GM13976 (cell line): ENCODE measurements around the gene AVPI1.
A peak's percentile ranks its signal among the peaks of the same experiment; 100 is the strongest.
"Not testable (repeated sequence)": the region's sequence is repeated elsewhere in the genome, so short reads cannot be mapped to it uniquely, and the experiment has no call there.

Experiments
- DNase-seq: peaks from one replicate; pipeline ENCODE4 v3.0.0; 2012; ENCODE audit warnings: low spot score
- in situ Hi-C: fragments of 300-500 bp; cut with MboI; formaldehyde crosslinking; loops from one replicate; pipeline ENCODE4 v1.12.0; 2022; ENCODE audit warnings: low sequenced_read_pairs, mixed read lengths, inconsistent platforms; ENCODE audit not compliant: unreplicated experiment
- TF ChIP-seq, protein P1 (sequence below): IDR thresholded peaks from 2 replicates; pipeline ENCODE4 v1.5.1; 2012; ENCODE audit warnings: borderline replicate concordance, mild to moderate bottlenecking; ENCODE audit not compliant: insufficient read depth; ENCODE audit errors: extremely low read depth, missing control alignments, control extremely low read depth

Gene AVPI1

DNA sequence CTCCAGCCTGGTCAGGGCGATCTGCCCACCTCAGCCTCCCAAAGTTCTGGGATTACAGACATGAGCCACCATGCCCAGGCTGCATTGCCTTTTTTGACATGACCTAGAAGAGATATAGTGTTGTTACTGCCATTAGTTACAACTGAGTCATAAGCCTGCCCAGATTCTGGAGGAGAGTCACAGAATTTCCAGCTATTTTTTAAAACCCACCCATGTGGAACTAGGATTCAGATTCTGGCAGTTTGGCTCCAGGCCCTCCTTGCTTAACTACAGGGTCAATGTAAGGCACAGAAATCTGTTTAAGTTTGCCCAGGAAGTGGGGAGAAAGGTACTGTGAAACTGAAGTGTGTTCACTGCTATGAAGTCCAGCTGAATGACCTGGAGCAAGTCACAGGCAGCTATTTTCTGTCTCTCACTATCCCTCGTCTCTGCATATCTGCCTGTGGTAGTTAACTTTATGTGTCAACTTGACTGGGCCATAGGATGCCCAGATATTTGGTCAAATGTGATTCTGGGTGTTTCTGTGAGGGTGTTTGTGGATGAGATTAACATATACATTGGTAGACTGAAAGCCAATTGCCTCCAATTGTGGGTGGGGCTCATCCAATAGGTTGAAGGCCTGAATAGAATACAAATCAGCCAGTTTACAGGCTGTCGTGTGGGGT, 18.1 kb upstream of the AVPI1 start:
- in situ Hi-C loops, result no loop called here
- TF ChIP-seq, protein P1, sequence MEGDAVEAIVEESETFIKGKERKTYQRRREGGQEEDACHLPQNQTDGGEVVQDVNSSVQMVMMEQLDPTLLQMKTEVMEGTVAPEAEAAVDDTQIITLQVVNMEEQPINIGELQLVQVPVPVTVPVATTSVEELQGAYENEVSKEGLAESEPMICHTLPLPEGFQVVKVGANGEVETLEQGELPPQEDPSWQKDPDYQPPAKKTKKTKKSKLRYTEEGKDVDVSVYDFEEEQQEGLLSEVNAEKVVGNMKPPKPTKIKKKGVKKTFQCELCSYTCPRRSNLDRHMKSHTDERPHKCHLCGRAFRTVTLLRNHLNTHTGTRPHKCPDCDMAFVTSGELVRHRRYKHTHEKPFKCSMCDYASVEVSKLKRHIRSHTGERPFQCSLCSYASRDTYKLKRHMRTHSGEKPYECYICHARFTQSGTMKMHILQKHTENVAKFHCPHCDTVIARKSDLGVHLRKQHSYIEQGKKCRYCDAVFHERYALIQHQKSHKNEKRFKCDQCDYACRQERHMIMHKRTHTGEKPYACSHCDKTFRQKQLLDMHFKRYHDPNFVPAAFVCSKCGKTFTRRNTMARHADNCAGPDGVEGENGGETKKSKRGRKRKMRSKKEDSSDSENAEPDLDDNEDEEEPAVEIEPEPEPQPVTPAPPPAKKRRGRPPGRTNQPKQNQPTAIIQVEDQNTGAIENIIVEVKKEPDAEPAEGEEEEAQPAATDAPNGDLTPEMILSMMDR, result no peak
- DNase-seq, result no peak

DNA sequence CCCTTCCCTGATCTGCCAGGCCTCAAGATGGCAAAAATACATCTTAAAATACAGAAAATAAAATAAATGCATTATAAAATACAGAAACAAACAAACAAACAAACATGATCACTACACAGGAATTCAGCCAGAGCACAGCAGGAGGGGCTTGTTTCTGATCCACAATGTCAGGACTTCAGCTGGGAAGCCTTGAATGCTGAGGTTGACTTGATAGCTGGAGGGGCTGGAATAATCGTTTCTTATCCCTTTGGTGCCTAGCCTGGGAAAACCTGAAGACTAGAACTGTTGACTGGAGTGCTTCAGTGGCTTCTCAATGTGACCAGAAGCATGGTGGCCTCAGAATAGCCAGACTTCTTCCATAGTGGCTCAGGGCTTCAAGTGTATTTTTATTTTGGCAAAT, 17.3 kb upstream of the AVPI1 start:
- in situ Hi-C loops, result no loop called here
- no peak for DNase-seq
- TF ChIP-seq, protein P1, result no peak

DNA sequence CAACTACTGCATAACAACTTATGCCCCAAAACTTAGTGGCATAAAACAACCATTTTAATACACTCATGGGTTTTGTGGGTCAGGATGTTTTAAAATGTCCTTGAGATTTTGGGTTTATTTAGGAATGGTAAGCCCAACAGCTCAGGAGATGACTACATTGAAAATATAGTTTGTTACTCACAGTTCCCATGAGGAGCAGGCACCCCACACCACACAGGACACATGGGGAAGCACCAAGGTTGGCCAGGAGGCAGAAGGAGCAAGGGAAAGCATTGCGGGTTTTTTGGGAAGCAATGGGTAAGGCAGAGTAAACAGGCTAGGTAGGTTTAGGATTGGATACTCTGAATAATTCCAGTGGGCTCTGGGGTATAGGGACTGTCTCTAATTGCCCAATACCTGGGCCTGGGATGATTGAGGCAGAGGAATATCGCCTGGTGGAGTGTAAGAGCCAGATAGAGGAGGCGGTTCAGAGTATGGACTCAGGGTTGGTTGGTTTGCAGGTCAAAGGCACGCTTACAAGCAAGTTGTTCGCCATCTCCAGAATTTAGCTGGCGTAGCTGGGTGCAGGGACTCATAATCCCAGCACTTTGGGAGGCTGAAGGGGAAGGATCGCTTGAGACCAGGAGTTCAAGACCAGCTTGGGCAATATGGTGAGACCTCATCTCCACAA, 16.5 kb upstream of the AVPI1 start:
- DNase-seq, result no peak
- TF ChIP-seq, protein P1, result no peak
- in situ Hi-C loops, result no loop called here

DNA sequence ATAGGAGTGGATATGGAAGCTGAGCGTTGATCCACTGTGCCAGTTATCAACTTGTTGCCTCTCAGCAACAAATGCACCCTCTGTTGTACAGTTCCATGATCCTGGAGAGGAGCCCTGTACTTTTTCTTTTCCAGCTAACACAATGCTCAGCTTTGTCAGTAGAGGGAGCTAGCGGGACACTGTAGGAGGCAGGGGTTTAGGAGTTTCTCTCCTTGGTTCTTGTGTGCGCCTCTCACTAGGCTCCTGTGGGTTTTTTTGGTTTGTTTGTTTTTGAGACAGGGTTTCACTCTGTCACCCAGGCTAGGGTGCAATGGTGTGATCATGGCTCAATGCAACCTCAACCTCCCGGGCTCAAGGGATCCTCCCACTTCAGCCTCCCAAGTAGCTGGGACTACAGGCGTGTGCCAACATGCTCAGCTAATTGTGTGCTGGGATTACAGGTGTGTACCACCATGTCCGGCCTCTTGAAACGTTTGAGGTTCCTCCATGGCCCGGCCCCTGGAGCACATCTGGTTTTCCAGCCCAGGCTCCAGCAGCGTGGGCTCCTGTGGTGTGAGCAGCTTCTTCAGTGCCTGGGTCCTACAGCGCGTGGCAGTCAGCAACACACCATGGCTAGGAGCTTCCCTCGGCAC, 14.5 kb upstream of the AVPI1 start:
- peak; percentile 82 for DNase-seq
- in situ Hi-C loops, result no loop called here
- TF ChIP-seq, protein P1, result peak; percentile 79

DNA sequence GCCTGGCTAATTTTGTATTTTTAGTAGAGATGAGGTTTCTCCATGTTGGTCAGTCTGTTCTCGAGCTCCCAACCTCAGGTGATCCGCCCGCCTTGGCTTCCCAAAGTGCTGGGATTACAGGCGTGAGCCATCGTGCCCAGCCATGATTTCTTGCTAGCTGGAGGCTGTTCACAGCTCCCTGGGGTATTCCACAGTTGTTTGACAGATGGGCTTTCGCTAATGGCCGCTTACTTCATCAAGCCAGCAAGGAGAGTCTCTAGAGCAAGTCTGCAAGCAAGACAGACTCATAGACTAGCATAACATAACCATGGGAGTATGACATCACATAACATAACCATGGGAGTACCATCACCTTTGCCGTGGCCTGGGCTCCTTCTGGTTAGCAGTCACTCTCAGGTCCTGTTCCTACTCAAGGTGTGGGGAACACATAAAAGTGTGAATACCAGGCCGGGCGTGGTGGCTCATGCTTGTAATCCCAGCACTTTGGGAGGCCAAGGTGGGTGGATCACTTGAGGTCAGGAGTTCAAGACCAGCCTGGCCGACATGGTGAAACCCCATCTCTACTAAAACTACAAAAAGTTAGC, 11.1 kb upstream of the AVPI1 start:
- DNase-seq, in situ Hi-C loops: not testable (repeated sequence)

DNA sequence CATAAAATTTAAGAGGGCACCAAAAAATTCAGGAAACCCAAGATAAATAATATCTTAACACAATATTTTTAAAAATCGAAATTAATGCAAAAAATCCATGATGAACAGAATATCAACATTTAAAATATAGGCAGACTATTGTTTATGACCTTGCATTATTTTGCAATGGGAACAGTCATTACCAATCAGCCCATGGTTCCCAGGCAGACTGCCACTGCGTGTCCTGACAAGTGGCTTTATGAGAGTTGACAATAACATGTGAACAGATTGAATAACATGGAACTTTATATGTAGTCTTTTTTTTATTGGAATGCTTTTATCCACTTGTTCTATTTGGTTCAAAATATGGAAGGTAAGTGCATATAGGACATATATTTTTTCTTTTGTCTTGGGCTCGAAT, 3.1 kb upstream of the AVPI1 start:
- DNase-seq, result no peak
- TF ChIP-seq, protein P1, result no peak
- in situ Hi-C loops, result no loop called here

DNA sequence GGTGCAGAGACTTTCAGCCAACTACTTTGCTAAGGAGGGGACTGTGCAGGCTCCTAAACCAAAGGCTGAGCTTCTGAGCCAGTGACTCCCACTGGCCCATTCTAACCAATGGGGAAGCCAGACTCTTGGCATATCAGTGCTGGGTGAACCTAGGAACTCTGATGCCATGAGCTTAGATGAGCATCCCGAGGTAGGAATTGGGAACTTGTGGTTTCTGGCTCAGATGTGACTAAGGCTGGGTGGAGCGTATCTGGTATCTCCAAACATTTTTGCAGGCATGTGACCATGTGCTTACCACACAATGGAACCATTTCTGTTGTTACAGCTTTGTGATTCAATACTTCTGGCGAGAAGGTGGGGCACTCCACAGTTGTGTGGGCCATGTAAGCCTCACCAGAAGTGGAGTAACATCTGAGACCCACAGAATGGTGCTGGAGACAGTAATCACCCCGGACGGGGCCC, 2.5 kb upstream of the AVPI1 start:
- TF ChIP-seq, protein P1, result no peak
- in situ Hi-C loops, result no loop called here
- no peak for DNase-seq
